Fibroblast of villous mesenchyme (primary cell): Measurements from ENCODE around the gene ZNF423. TPM values are rescaled to one million over a fixed set of nuclear protein-coding genes. Genes with fewer than 3 reads are reported as not detected.

Experiments
- DNase-seq: peaks from one replicate; pipeline ENCODE4 v3.0.0-alpha.2; 2010; ENCODE audit warnings: low read depth
- H3K4me3 ChIP-seq: 2 replicates; pipeline ENCODE4 v1.5.1; 2011; ENCODE audit warnings: low read depth, mild to moderate bottlenecking, low read length
- total RNA-seq: library from RNA; depleted of rRNA; stranded (reverse); fragments of >200 nt; gene quantifications from 2 replicates; pipeline ENCODE4 v1.2.3, GENCODE V29; 2012
- TF ChIP-seq, protein P1 (sequence below): IDR thresholded peaks from 2 replicates; pipeline ENCODE4 v1.5.1; 2012; ENCODE audit warnings: low read depth, mild to moderate bottlenecking, low read length; ENCODE audit not compliant: insufficient read depth

ZNF423 gene
- total RNA-seq, 1 donor, result 0.43 TPM

DNA sequence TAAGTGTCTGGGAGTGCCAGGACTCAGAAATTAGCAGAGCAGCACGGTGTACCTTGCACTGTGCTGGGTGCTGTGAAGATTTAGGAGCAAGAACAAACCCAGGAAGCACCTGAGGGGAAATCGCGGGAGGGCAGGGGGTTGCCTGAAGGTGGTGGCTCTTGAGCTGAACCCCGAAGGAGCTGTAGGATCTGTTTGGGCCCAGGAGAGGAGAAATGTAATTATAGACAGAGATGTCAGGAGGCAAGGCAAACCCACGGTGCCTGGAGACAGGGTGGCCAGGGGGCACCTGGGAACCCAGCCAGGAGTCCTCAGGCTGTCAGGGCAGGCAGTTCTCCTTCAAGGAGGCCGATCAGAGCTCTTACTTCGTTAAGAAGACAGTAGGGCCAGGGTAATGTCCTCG is 373.2 kb downstream of the ZNF423 start:
- H3K4me3 ChIP-seq, result no peak overlapping the region
- no peak for DNase-seq
- TF ChIP-seq, protein P1, sequence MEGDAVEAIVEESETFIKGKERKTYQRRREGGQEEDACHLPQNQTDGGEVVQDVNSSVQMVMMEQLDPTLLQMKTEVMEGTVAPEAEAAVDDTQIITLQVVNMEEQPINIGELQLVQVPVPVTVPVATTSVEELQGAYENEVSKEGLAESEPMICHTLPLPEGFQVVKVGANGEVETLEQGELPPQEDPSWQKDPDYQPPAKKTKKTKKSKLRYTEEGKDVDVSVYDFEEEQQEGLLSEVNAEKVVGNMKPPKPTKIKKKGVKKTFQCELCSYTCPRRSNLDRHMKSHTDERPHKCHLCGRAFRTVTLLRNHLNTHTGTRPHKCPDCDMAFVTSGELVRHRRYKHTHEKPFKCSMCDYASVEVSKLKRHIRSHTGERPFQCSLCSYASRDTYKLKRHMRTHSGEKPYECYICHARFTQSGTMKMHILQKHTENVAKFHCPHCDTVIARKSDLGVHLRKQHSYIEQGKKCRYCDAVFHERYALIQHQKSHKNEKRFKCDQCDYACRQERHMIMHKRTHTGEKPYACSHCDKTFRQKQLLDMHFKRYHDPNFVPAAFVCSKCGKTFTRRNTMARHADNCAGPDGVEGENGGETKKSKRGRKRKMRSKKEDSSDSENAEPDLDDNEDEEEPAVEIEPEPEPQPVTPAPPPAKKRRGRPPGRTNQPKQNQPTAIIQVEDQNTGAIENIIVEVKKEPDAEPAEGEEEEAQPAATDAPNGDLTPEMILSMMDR, result no peak

DNA sequence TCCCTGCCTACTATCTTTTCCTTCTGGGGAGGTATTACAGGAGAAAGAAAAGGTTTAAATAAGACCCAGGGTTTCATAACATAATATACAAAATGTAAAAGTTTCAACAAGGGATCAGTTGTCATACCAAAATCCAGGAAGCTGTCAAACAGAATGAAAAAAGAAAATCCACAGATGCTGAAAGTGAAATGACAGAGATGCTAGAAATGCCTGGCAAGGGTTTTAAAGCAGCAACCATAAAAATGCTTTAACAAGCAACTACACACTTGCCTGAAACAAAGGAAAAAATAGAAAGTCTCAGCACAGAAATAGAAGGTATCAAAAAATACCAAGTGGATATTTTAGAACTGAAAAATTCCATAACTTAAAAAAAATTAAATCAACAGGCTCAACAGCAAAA is 377.3 kb downstream of the ZNF423 start:
- DNase-seq, result no peak
- H3K4me3 ChIP-seq, result no peak overlapping the region
- TF ChIP-seq, protein P1, result no peak

DNA sequence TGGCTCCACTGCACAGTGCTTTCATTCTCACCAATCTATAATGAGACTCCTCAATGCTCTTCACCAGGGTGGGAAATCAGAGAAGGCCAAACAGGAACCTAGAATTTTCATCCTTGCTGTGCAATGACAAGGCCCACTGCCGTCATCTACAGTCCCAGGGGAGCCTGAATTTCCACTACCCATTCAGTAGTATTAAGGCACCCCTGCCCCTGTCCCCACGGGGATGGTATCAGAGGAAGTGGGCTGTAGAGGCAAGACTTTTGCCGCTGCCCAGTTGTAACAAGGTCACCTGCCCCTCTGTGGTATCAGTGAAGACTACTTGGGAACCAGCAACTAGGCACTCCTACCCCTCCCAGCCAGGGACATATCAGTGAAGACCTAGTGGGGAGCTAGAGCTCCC is 377.8 kb downstream of the ZNF423 start:
- DNase-seq, result no peak
- no peak overlapping the region for H3K4me3 ChIP-seq
- TF ChIP-seq, protein P1, result no peak

DNA sequence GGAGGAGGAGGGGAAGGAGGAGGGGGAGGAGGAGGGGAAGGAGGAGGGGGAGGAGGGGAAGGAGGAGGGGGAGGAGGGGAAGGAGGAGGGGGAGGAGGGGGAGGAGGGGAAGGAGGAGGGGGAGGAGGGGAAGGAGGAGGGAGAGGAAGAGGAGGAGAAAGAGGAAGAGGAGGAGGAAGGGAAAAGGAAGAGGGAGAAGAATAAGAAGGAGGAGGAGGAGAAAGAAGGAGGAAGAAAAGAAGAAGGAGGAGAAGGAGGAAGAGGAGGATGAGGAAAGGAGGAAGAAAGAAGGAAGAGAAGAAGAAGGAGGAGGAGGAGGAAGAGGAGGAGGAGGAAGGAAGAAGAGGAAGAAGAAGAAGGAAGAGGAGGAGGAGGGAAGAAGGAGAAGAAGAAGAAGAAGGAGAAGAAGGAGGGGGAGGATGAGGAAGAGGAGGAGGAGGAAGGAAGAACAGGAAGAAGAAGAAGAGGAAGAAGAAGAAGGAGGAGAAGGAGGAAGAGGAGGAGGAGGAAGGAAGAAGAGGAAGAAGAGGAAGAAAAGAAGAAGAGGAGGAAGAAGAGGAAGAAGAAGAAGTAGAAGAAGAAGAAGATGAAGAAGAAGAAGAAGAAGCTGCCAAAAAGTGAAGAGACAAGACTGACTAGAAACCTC is 378.5 kb downstream of the ZNF423 start:
- no peak for DNase-seq
- H3K4me3 ChIP-seq, result no peak overlapping the region
- TF ChIP-seq, protein P1, result no peak

DNA sequence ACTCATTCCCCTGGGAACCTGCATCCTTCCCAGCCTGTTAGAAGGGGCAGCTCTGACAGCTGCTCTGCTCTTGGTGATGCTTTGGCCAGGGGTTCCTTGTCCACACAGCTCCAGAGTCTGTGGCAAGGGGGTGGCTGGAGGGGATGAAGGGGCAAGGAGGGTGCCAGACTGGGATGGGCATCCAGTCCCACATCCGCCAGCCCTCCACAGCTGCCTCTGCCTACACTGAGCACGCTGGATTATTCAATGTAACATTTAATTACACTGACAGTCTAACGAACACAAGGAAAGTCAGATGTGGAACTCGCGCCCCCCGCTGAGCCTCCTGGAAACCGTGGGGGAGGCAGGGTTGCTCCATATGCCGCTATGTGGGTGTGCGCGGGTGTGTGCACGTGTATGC is 381.2 kb downstream of the ZNF423 start:
- TF ChIP-seq, protein P1, result no peak
- no peak for DNase-seq
- H3K4me3 ChIP-seq, result no peak overlapping the region

DNA sequence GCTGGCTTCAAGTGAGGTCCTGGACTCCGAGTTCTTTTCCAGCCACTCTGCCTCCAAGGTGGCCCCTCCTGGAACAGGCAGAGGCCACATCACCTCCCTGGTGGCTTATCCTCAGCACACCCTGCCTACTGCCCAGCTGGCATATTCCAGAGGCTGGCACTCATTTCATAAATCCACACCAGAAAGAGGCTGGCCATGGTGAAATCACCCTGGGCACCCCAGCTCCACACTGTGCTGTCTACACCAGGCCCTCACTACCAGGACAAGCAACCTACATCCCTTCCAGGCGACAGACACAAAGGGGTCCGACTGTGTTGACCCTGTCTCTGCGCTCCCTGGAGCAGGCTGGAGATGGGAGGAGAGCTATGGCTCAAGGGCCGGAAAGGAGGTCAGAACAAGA is 382.1 kb downstream of the ZNF423 start:
- TF ChIP-seq, protein P1, result no peak
- DNase-seq, result no peak
- H3K4me3 ChIP-seq, result no peak overlapping the region

DNA sequence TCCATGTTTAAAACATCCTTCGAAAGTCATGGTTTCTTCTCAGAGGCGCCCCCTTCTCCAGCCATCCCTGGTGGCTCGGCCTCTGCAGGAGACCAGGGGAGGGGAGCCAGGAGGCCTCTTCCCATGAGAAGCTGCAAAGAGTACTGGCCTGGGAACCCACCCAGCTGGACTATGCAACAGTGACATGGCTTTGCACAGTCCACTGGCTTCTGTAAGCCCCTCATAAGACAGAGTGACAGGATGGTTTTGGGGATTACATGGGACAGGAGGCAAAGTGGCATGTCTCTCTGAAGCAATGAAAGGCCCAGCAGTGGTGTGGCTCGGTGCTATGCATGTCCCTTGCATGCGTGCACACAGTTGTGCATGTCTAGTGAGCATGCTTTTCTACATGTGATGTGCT is 382.8 kb downstream of the ZNF423 start:
- DNase-seq, result no peak
- TF ChIP-seq, protein P1, result no peak
- no peak overlapping the region for H3K4me3 ChIP-seq
